Measurements from ENCODE around the gene TTBK2.

GRCh38 chr15:42964476-42964875 is 43.9 kb upstream of the TTBK2 start:
- TF ChIP-seq, protein P1, sequence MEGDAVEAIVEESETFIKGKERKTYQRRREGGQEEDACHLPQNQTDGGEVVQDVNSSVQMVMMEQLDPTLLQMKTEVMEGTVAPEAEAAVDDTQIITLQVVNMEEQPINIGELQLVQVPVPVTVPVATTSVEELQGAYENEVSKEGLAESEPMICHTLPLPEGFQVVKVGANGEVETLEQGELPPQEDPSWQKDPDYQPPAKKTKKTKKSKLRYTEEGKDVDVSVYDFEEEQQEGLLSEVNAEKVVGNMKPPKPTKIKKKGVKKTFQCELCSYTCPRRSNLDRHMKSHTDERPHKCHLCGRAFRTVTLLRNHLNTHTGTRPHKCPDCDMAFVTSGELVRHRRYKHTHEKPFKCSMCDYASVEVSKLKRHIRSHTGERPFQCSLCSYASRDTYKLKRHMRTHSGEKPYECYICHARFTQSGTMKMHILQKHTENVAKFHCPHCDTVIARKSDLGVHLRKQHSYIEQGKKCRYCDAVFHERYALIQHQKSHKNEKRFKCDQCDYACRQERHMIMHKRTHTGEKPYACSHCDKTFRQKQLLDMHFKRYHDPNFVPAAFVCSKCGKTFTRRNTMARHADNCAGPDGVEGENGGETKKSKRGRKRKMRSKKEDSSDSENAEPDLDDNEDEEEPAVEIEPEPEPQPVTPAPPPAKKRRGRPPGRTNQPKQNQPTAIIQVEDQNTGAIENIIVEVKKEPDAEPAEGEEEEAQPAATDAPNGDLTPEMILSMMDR (IDR thresholded peaks at IDR 0.05), result no peak
- no peak for TF ChIP-seq ZFX (IDR thresholded peaks at IDR 0.05; ENCODE audit: borderline replicate concordance)

Data from 22Rv1 (cell line).